Measurements from ENCODE around the gene PSME1. TPM values are rescaled to one million over a fixed set of nuclear protein-coding genes. Genes with fewer than 3 reads are reported as not detected.

Gene PSME1
- total and polyA plus RNA-seq, 2 of the 13 experiments (the other 11 are each of a cell fraction or from before 2014, with no cell fraction given): 159 to 608 TPM

GRCh38 chr14:24122898-24123297, 13.1 kb upstream of the PSME1 start:
- POLR2A ChIA-PET: interaction anchor here (0.9 to 22.7 kb wide), 5 partner anchors 2 to 38 kb away, joined by 3 to 977 read pairs (median 279); partner anchors contain the start of genes DCAF11, EMC9, FITM1 and IRF9
- TF ChIP-seq ATF5 (CRISPR knock-in tag; IDR thresholded peaks at IDR 0.05; ENCODE audit: low read depth) (no peak), ZNF563 (CRISPR knock-in tag; IDR thresholded peaks at IDR 0.05) (0 out of 2 replicates have a peak, but pooled peaks have one; percentile 24), POLR2A (IDR thresholded peaks at IDR 0.05; ENCODE audit: insufficient read depth in 1 of 2, low read depth in 2 of 2, low read length in 2 of 2) (peak in 1 of 2 experiments; percentile 34; a peak in 2 of 4 replicates), E2F5 (CRISPR knock-in tag; conservative IDR thresholded peaks at IDR 0.05) (no peak), TCF12 (IDR thresholded peaks at IDR 0.05) (no peak), TCF12 (CRISPR knock-in tag; IDR thresholded peaks at IDR 0.05) (no peak), SMAD3 (CRISPR knock-in tag; IDR thresholded peaks at IDR 0.05) (no peak), KMT2B (CRISPR knock-in tag; IDR thresholded peaks at IDR 0.05) (no peak), ZNF451 (CRISPR knock-in tag; IDR thresholded peaks at IDR 0.05) (no peak), ATF3 (CRISPR knock-in tag; IDR thresholded peaks at IDR 0.05) (no peak), NR0B2 (CRISPR knock-in tag; IDR thresholded peaks at IDR 0.05) (0 out of 2 replicates have a peak, but pooled peaks have one; percentile 33), ZNF549 (CRISPR knock-in tag; IDR thresholded peaks at IDR 0.05) (no peak), KLF13 (CRISPR knock-in tag; IDR thresholded peaks at IDR 0.05) (0 out of 2 replicates have a peak, but pooled peaks have one; percentile 26), PRMT3 (CRISPR knock-in tag; IDR thresholded peaks at IDR 0.05; ENCODE audit: borderline replicate concordance, low read depth) (no peak), LRRFIP1 (CRISPR knock-in tag; conservative IDR thresholded peaks at IDR 0.05) (no peak), SRSF4 (IDR thresholded peaks at IDR 0.05; ENCODE audit: low read depth, low read length, poor library complexity, severe bottlenecking) (no peak), DRAP1 (CRISPR knock-in tag; IDR thresholded peaks at IDR 0.05) (no peak), AGO2 (optimal IDR thresholded peaks at IDR 0.05; ENCODE audit: low read depth, low read length) (peak; percentile 37), ZNF768 (CRISPR knock-in tag; IDR thresholded peaks at IDR 0.05) (no peak), HES4 (CRISPR knock-in tag; IDR thresholded peaks at IDR 0.05; ENCODE audit: borderline replicate concordance) (0 out of 2 replicates have a peak, but pooled peaks have one; percentile 53), ZNF839 (CRISPR knock-in tag; IDR thresholded peaks at IDR 0.05; ENCODE audit: borderline replicate concordance) (peak; percentile 23; the same call in 1 of the 2 replicates)

More at GRCh38 chr14:24122898-24123297, 13.1 kb upstream of the PSME1 start:
- CTCF ChIA-PET (ENCODE audit: low intra/inter-chr PET ratio, low total read pairs): no interaction called here
- no peak overlapping the region for H3K27ac ChIP-seq (ENCODE audit: extremely low read length, insufficient read depth, low read length)
- no peak overlapping the region for H3K9ac ChIP-seq (ENCODE audit: insufficient read depth, low read depth, low read length)
- no peak for FAIRE-seq
- WGBS (ENCODE audit: low lambda C conversion rate): 98% methylated on average over 8 of the region's 8 CpGs
- in situ Hi-C loops (cut with HindIII; ENCODE audit: extremely low pct_ligation_motif_present, low pct_unique_long_range_greater_than_20kb): loop anchor here (25.0 kb wide), 1 partner anchor 1536 kb away; the partner anchor contains the start of genes ABHD4 and DAD1
- no peak overlapping the region for H2AFZ ChIP-seq (ENCODE audit: low read length)
- peaks cover 53 to 57% of the 10 kb centered on the region in 2 experiments for H3K36me3 ChIP-seq (replicated peaks in 1 of 2; ENCODE audit: control insufficient read depth in 1 of 2, insufficient read depth in 2 of 2, low read length in 2 of 2)
- no peak for ATAC-seq
- H3K4me1 ChIP-seq (ENCODE audit: insufficient read depth, low read length): peaks cover 2% of the 10 kb centered on the region; the same call in 1 of the 2 replicates
- peaks cover 5% of the 10 kb centered on the region for H3K79me2 ChIP-seq (ENCODE audit: insufficient read depth, low read length)
- no peak for DNase-seq (ENCODE audit: low spot score)
- H3K9me3 ChIP-seq (ENCODE audit: low read length): no peaks in the 10 kb centered on the region
- H3K4me3 ChIP-seq (replicated peaks in 1 of 3; ENCODE audit: insufficient read depth in 1 of 3, low read depth in 2 of 3, low read length in 3 of 3): no peak overlapping the region
- no peaks in the 10 kb centered on the region for H3K27me3 ChIP-seq (ENCODE audit: control insufficient read depth in 1 of 2, insufficient read depth in 2 of 2, low read length in 2 of 2)
- no TSS peak for BruUV-seq (replicated peaks)
- no peaks in the 10 kb centered on the region for H4K20me1 ChIP-seq (ENCODE audit: insufficient read depth, low read length)
- no peak overlapping the region for H3K4me2 ChIP-seq (ENCODE audit: low read depth, low read length)
- intact Hi-C loops (cut with micrococcal nuclease; ENCODE audit: unreplicated experiment): no loop called here

Measured in HepG2 (cell line).